HG03066 (cell line): ENCODE measurements around the gene BMP7.

Experiments
- ATAC-seq: cut with Tn5 transposase; IDR thresholded peaks from one replicate; pipeline ENCODE4 v1.9.1; 2021; ENCODE audit warnings: low read depth; ENCODE audit not compliant: unreplicated experiment

Gene BMP7

GRCh38 chr20:57236813-57237584 lies 29.4 kb downstream of the BMP7 start:
- no peak for ATAC-seq

GRCh38 chr20:57234556-57235251 lies 31.7 kb downstream of the BMP7 start:
- no peak for ATAC-seq

- no peak for ATAC-seq
These were observed 34.5 kb downstream of the BMP7 start for GRCh38 chr20:57231951-57232428.

GRCh38 chr20:57231161-57231560 lies 35.3 kb downstream of the BMP7 start:
- ATAC-seq = no peak

GRCh38 chr20:57230247-57230646 lies 36.2 kb downstream of the BMP7 start:
- ATAC-seq = no peak

GRCh38 chr20:57229490-57229889 lies 37.0 kb downstream of the BMP7 start:
- no peak for ATAC-seq

- no peak for ATAC-seq
These were observed 40.6 kb downstream of the BMP7 start for GRCh38 chr20:57225830-57226229.

- no peak for ATAC-seq
These were observed 41.2 kb downstream of the BMP7 start for GRCh38 chr20:57225197-57225733.

GRCh38 chr20:57224641-57225138 lies 41.8 kb downstream of the BMP7 start:
- ATAC-seq = no peak

- ATAC-seq = no peak
These were observed 42.6 kb downstream of the BMP7 start for GRCh38 chr20:57223648-57224489.

- ATAC-seq = no peak
These were observed 43.9 kb downstream of the BMP7 start for GRCh38 chr20:57222631-57222950.

GRCh38 chr20:57221916-57222630 lies 44.4 kb downstream of the BMP7 start:
- no peak for ATAC-seq

- ATAC-seq = no peak
These were observed 45.9 kb downstream of the BMP7 start for GRCh38 chr20:57220337-57221145.

GRCh38 chr20:57219071-57219677 lies 47.3 kb downstream of the BMP7 start:
- ATAC-seq = no peak

GRCh38 chr20:57218489-57218888 lies 48.0 kb downstream of the BMP7 start:
- no peak for ATAC-seq

GRCh38 chr20:57217802-57218201 lies 48.6 kb downstream of the BMP7 start:
- no peak for ATAC-seq

- ATAC-seq = no peak
These were observed 49.8 kb downstream of the BMP7 start for GRCh38 chr20:57216669-57217068.

GRCh38 chr20:57215826-57216471 lies 50.5 kb downstream of the BMP7 start:
- ATAC-seq = no peak
